DMS114 treated with DMSO at 0.1 percent for 48 hours (cell line): ENCODE results near the gene HEMK1.
A peak's percentile ranks its signal among the peaks of the same experiment; 100 is the strongest.

Experiments
- DNase-seq: peaks from one replicate; lab custom pipeline; 2025; ENCODE audit not compliant: unreplicated experiment; lab: John Stamatoyannopoulos, UW

Gene HEMK1

GRCh38 chr3:50568947-50569749 is at the start of gene HEMK1:
TSS of gene HEMK1 (plus strand) at chr3:50569522. CDS start at chr3:50571105, 1,583 bp downstream.
- DNase-seq: peak; percentile 76

- DNase-seq: no peak
Observed at GRCh38 chr3:50520849-50521248, 48.5 kb upstream of the HEMK1 start.

GRCh38 chr3:50521572-50521971 is 47.8 kb upstream of the HEMK1 start:
- no peak for DNase-seq

- no peak for DNase-seq
Observed at GRCh38 chr3:50523279-50523811, 46.0 kb upstream of the HEMK1 start.

GRCh38 chr3:50524746-50525145 is 44.6 kb upstream of the HEMK1 start:
- DNase-seq: no peak

GRCh38 chr3:50525191-50525910 is 44.0 kb upstream of the HEMK1 start:
- no peak for DNase-seq

- DNase-seq: no peak
Observed at GRCh38 chr3:50525987-50526386, 43.3 kb upstream of the HEMK1 start.

GRCh38 chr3:50530001-50530970 is 39.0 kb upstream of the HEMK1 start:
- no peak for DNase-seq

GRCh38 chr3:50531201-50531600 is 38.1 kb upstream of the HEMK1 start:
- DNase-seq: no peak

- DNase-seq: no peak
Observed at GRCh38 chr3:50532062-50532705, 37.1 kb upstream of the HEMK1 start.

GRCh38 chr3:50533316-50533715 is 36.0 kb upstream of the HEMK1 start:
- no peak for DNase-seq

- DNase-seq: no peak
Observed at GRCh38 chr3:50533807-50534461, 35.4 kb upstream of the HEMK1 start.

- no peak for DNase-seq
Observed at GRCh38 chr3:50534681-50535330, 34.5 kb upstream of the HEMK1 start.

GRCh38 chr3:50536471-50537180 is 32.7 kb upstream of the HEMK1 start:
- no peak for DNase-seq

GRCh38 chr3:50537421-50538129 is 31.7 kb upstream of the HEMK1 start:
- no peak for DNase-seq

- DNase-seq: no peak
Observed at GRCh38 chr3:50539356-50540286, 29.7 kb upstream of the HEMK1 start.
